HUDEP-2 (cell line): ENCODE measurements around the gene KANK2.
A peak's percentile ranks its signal among the peaks of the same experiment; 100 is the strongest.

Source experiments
- DNase-seq, 76 experiments: peaks; one replicate each; lab custom pipeline; 2025; ENCODE audit not compliant: unreplicated experiment in 76 of 76; lab: John Stamatoyannopoulos, UW

KANK2 gene

DNA sequence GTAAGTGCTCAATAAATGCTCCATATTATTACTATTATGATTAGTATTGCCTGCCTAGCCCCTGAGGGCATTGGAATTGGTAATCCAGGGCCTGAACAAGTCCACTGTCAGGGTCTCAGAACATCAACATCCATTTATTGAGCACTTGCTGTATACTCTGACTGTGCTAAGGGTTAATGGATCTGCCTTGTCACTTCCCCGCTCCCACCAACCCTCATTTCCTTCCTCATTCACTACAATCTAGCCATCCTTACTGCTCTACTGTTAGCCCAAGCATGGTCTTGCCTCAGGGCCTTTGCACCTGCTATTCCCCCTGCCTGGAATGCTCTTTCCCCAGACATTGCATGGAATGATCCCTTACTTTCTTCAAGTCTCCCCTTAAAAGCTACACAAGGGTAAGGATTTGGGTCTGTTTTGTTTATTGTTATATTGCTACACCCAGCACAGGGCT lies 29.4 kb upstream of the KANK2 start:
- DNase-seq: no peak

DNA sequence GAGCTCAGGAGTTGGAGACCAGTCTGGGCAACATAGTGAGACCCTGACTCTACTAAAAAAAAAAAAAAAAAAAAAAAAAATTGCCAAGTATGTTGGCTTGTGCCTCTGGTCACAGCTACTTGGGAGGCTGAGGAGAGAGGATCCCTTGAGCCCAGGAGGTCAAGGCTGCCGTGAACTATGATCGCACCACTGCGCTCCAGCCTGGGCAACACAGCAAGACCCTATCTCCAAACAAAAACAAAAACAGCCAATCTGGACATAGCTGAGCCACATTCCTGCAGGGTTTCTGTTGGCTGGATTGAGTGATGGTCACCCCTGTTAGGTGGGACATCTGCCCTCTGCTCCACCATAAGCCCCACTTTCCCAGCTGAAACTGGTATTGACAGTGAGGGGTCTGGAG lies 28.5 kb upstream of the KANK2 start:
- DNase-seq: no peak

GRCh38 chr19:11225172-11225571 lies 27.8 kb upstream of the KANK2 start:
- DNase-seq: no peak

GRCh38 chr19:11224429-11224828 lies 27.1 kb upstream of the KANK2 start:
- DNase-seq: no peak

GRCh38 chr19:11223200-11223599 lies 25.9 kb upstream of the KANK2 start:
- DNase-seq: no peak

DNA sequence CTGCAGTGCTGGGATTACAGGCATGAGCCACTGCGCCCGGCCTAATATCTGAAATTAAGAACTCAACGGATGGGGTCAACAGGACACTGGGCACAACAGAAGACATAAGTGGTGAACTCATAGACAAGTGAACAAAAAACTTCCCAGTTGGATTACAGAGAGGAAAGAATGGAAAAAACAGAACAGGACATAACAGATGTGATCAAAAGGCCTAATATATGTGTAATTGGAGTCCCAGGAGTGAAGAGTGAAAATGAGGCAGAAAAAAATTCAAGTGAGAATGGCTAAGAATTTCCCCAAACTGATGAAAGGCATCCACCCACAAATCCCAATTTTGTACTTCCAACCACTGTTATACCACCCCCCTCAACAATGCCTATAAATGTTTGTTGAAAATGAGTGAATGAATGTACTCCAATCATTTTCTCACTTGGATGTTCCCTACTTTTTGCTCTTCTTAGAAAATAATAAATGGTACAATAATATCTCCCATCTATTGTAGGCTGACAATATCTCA lies 23.8 kb upstream of the KANK2 start:
- DNase-seq: no peak

- no peak for DNase-seq
Measured at GRCh38 chr19:11214387-11214786, 17.0 kb upstream of the KANK2 start.

DNA sequence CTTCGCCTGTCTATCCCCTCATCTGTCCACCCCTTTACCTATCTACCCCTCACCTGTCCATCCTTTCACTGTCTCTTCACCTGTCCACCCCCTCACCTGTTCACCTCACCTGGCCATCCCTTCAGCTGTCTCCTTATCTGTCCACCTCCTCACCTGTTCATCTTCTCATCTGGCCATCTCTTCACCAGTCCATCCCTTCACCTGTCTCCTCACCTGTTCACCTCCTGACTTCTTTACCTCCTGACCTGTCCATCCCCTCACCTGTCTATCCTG lies 13.2 kb upstream of the KANK2 start:
- no peak for DNase-seq

- DNase-seq: no peak
Measured at GRCh38 chr19:11209839-11210655, 12.7 kb upstream of the KANK2 start.

- no peak for DNase-seq
Measured at GRCh38 chr19:11208561-11209471, 11.5 kb upstream of the KANK2 start.

DNA sequence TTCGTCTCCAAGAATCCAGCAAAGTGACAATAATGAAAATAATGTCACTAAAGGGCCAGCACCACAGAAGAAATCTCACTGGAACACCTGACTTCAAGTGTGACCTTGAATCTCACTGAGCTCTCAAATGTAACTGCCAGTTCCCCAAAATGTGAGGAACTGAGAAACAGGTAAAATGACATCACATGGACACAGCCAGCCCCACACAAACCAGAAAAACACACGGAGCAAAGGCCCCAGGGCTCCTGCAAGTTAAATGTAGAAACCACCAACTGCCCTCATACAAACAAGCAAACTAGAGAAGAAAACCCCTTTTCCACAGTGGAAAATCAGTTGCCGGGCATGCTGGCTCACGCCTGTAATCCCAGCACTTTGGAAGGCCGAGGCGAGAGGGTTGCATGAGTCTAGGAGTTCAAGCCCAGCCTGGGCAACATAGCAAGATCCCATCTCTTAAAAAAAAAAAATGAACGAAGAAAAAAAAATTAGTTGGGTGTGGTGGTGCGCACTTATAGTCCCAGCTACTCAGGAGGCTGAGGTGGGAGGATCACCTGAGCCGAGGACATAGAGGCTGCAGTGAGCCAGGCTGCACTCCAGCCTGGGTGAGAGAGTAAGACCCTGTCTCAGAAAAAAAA lies 8.7 kb upstream of the KANK2 start:
- no peak for DNase-seq

- peak in 49 of 76 experiments; percentile 17 to 74 (median 48) for DNase-seq
Measured at GRCh38 chr19:11204943-11205349, 7.6 kb upstream of the KANK2 start.

DNA sequence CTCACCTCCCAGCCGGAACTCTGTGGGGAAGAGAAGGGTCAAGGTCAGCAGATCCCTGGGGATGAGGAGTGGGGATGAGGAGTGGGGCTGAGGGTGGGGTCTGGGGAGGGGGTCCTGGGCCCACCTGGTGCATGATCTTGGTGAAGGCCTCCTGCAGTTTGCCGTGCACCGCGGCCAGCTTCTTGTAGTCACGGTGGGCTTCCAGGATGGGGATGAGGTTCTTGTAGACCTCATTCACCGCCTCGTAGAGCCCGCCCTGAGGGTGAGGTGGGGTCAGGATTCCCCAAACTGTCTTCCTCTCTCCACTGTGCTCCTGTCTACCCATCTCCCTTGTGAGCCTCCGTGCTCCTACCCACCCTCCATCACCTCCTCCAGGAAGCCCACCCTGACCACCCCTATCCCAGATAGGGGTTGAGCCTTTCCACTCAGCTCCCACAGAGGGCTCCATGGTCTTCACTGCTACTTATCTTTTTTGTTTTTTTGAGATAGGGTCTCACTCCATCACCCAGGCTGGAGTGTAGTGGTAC lies 6.8 kb upstream of the KANK2 start:
- no peak for DNase-seq

DNA sequence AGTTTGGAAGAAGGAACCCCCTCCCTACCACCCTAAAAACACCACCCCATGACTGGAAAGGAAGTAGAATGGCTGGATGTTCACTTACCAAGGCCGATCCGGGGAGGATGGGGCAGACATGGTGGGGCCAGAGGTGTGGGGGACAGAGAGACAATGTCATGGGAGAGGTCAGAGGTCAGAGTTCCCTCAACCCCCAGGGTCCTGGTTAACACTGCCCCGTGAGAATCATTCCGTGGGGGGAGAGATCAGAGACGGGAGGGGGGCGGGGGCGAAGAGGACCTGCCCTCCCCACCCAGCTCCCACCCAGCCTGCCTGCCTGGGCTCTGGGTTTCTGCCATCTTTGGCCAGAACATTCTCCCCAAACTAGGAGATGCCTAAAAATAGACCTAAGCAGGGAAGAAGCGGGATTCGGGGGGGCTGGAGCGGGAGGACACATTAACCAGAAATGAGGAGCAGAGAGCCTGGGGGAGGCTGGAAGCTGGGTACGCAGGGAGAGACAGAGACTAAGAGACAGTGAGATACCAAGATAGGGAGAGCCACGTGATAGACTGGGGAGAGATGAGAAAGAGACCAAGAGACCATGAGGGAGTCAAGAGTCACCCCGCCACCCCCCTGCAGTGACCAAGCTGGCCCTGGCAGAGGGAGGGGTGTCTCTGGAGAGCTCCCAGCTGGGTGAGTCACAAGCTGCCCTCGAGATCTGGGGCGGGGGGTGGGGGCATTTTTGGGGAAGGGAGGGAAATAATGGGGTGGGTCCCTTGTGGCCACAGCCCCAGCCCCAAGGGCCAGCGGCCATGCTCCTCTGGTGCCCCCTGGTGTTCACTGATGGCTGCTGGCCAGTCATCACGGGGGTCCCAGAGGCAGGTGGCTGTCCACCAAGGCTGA lies 6.1 kb upstream of the KANK2 start:
- peak in 74 of 76 experiments; percentile 22 to 98 (median 88) for DNase-seq

GRCh38 chr19:11202488-11203193 lies 5.3 kb upstream of the KANK2 start:
- DNase-seq: no peak

- no peak for DNase-seq
Measured at GRCh38 chr19:11201791-11202190, 4.4 kb upstream of the KANK2 start.

GRCh38 chr19:11200931-11201330 lies 3.6 kb upstream of the KANK2 start:
- DNase-seq: no peak

GRCh38 chr19:11200015-11200574 lies 2.8 kb upstream of the KANK2 start:
- DNase-seq: no peak

DNA sequence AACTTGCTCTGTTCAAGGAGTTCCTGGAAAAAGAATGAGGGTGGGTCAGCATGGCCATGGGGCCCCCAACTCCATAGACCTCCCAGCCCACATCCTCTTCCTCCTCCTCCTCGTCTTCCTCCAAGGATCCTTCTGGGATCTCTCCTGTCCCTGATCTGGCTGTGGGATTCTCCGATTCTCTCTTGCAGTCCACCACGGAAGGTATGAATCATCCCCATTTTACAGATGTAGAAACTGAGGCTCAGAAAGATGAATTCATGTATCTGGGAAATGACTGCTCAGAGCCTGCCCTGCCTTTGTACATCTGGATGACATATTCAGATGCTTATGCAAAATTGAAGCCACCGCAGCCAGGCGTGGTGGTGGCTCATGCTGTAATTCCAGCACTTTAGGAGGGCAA lies 2.2 kb upstream of the KANK2 start:
- no peak for DNase-seq
